Activated CD4-positive, alpha-beta T cell treated with anti-CD3 and anti-CD28 coated beads, Interleukin-2, Interleukin-6, amounts not matched to agents 100 ng/mL and 50 ng/mL, durations not matched to agents 16 hours and 8 hours (primary cell): ENCODE results near the gene AQP12A.

Experiments used
- DNase-seq: peaks from one replicate; pipeline ENCODE4 v3.0.0-alpha.2; 2020

The AQP12A gene

DNA sequence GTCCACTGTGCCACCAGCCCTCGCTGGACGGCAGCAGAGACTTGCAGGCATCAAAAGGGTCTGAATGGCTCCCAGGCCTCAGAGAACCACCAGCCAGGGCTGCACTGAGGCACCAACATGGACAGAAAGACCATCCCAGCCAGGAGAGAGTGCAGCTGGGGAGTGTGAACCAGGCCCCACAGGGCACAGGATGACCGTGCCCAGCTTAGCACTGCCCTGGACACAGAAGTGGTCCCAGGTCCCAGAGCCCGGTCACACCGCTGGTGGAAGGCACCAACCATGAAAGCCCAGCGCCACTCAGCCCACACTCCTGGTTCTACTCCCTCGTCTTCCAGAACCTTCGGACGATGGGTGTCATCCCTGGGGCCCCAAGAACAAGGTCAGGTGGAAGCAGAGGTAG lies 20.5 kb downstream of the AQP12A start:
- no peak for DNase-seq

- no peak for DNase-seq
Observed at GRCh38 chr2:240713071-240713927, 21.6 kb downstream of the AQP12A start.

DNA sequence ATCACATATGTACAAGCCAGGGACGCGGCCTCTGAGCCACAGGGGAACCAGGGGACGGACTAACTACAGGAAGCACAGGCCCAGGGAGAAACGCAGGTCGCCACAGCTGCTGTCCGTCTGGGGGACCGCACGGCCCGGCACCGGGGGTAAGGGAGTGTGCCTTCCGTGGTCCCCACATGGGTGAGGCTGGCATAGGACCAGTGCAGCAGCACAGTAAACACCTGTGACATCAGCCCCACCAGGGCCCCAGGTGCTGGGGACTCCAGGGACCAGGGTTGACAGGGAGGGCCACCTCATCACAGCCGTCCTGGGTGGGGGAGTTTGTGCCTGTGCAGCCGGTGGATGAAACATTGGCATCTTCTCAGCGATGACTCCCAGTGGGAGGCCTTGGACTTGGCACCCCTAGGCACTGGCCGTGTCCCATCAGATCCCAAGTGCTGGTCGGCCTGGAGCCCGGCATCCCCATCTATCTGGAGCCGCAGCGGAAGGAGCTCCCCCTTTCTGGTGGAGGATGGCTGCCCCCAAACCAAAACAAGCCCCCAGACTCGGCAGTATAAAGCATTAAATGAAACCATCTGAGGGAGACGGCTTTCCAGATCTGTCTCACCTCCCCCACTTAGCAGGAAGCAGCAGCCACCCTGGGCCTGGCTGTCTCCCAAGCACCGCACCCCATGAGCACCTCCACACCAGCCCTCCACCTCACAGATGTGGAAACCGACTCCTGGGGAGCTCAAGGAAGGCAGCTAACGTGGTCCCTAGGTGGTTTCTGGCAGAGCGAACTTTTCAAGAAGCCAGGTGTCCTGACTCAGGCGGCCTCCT lies 22.5 kb downstream of the AQP12A start:
- no peak for DNase-seq

- DNase-seq = no peak
Observed at GRCh38 chr2:240714747-240715725, 23.4 kb downstream of the AQP12A start.

DNA sequence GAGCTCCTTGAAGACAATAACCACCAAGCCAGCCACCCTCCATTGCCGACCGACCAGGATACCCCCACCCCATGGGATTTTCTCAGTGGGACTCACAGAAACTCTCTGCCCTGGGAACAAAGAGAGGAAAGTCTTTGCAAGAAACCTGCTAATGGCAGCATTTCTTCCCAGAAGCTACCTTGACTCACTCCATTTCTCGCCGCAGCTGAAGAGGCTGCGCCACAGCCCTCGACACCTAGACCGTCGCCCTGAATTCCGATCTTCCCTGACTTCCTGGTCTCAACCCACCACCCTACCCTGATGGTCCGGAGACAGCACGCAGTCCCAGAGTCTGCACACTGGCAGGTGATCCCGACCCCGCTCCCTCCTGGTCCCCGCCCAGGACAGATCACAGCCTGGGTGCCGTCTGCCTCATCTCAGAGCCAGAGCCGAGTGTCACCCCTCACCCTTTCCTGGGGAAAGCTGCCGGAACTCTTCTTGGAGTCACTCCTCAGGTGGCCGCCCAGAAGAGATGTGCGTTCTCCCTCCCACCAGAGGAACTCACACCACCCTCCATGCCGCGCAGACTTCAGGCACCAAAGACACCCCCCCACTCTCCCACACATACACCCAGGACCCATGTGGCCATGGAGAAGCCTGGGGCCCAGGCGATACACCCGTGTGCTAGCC lies 24.6 kb downstream of the AQP12A start:
- DNase-seq = no peak

DNA sequence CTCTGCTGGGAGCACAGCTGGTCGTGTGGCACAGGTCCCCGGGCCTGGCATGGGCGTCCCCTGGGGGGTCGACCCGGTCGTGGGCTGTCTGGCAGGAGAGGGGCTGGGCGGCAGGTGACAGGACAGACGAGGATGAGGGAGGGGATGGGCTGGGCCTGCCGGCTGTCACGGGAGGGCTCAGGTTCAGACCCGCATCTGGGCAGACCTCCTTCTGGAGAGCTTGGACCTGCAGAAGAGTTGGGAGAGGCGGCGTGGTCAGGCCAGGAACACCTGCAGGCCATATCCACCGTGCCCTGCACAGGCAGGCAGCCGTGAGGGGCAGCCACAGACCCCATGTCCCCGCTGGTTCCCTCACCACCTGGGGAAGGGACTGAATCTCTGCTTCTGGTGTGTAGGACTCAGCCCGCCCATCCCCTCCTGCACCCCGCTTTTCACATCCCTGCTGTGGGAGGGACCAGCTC lies 25.5 kb downstream of the AQP12A start:
- DNase-seq = no peak

DNA sequence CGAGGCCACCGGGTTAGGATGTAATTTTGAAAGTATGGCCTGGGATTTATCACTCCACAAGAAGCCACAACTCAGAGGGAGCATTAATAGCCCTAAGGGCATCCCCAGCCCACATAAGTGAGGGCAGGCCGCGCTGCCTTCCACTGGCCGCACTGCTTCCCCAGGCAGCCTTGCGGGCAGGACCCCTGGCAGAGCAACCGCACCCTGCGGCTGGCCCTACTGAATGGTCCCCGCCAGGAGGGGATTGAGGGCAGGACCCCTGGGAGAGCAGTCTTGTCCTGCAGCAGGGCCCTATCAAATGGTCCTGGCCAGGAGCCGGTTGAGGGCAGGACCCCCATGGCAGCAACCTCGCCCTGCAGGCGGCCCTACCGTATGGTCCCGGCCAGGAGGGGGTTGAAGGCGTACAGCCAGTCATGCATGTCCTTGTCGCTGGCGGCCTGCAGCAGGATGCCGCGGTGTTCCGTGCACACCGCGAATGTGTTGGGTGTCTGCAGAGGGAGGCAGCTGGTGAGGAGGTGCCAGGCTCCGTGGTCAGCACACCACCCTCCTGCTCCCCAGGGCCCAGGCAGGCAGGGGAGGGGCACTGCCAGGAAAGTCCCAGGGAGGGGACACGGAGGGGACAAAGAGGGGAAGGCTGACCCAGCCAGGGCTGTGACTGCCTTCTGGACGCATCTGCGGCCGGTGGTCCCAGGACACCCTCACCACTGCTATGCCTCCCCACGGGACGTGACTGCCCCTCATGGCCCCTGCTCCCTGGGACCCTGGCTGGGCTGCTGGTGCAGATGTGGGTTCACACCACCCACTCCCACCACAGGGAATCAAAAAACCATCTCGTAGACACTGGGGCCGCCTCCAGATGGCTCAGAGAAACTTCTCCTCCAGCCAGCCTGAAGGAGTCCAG lies 26.3 kb downstream of the AQP12A start:
- no peak for DNase-seq

DNA sequence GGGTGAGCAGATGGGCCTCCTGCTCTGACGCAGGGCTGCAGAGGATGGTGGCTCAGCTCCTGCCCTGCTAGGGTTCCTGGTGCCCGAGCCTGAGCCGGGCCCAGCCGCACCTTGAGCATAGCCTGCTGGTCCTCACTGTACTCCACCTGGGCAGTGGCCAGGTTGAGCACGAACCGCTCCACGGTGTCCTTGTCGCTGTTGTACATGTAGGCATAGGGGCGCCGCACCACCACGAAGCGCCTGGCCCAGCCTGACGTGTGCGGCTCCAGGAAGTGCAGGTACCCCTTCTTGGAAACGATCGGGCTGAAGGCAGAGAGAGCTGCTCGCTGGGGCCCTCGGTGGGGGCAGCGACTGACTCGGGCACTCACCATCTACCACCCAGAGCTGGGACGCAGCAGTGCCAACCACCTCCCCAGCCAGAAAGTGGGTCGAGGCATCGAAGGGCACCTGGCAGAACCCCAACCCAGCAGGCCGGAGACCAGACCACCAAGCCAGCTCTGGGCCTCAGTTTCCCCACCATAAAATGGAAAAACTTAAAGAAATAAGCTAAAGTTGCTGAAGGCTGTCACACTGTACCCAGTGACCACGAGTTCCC lies 27.3 kb downstream of the AQP12A start:
- DNase-seq = no peak

GRCh38 chr2:240719676-240720545 lies 28.2 kb downstream of the AQP12A start:
- DNase-seq = no peak

GRCh38 chr2:240720686-240721595 lies 29.3 kb downstream of the AQP12A start:
- no peak for DNase-seq

DNA sequence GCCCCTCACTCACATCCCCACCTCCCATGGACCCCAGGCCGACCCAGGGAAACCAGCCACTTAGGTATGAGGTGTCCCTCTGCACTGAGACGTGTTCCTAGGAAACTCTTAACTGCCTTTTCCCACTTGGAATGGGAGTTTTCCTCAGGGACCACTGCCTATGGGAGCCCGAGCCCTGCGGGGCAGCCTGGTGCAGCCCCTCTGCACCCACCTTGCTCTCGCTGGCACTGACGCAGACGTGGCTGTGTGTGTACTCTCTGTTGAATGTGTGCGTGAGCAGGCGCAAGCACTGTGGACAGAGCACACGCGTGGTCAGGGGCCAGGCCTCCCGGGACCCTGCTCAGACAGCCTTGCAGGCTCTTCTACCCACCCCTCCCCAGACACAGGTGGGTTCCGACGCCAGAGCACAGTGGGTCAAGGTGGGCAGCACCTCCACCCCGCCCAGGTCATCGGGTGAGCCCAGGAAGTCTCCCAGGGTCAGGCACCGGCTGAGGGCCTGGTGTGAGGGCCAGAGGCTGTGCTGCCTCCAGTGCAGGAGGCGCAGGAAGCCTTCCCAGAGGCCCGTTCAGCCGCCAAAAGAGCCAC lies 30.0 kb downstream of the AQP12A start:
- DNase-seq = no peak

DNA sequence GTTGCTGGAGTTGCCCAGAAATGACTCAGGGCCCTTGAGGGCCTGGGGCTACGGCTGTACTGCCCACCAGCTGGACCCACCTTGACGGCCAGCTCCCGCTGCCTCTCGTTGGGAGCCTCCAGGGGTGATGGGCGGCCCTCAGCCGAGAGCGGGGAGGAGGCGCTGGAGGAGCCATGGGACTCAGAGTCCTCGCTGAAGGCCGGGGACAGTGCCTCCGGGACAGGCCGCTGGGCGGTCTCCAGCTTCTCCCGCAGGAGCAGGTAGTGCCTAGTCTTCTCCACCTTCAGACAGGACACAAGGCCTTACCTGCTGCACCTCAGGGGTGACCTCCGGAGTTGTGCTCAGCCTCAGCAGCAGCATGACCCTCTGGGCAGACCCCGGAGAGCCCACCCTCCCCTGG lies 30.7 kb downstream of the AQP12A start:
- DNase-seq = no peak

GRCh38 chr2:240722796-240723735 lies 31.4 kb downstream of the AQP12A start:
- DNase-seq = no peak

GRCh38 chr2:240723851-240724250 lies 32.2 kb downstream of the AQP12A start:
- DNase-seq = no peak

GRCh38 chr2:240724431-240724830 lies 32.8 kb downstream of the AQP12A start:
- DNase-seq = no peak

DNA sequence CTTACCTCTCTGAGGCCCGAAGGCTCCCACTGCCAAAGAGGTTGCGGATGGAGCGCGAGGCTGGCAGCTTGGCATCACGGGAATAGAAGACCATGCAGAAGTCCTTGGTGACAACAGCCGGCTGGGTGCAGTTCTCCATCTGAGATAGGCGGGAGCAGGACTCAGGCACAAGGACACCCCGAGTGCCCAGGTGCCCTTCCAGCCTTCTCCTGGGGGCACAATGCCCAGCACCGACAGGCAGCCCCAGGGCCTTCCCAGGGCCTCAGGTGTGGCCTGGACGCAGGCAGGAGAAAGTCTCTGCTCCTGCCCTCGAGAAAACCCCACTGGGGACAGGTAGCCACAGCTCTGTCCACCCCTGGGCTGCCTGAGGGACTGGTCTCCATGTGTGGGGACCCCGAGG lies 33.6 kb downstream of the AQP12A start:
- DNase-seq = no peak

GRCh38 chr2:240725671-240726070 lies 34.0 kb downstream of the AQP12A start:
- no peak for DNase-seq
